ENCODE measurements around the gene SLC25A3. TPM values are rescaled to one million over a fixed set of nuclear protein-coding genes. Genes with fewer than 3 reads are reported as not detected.

Gene SLC25A3
- total and polyA plus RNA-seq, 2 of the 13 experiments (the other 11 are each of a cell fraction or from before 2014, with no cell fraction given), result 292 to 829 TPM

DNA sequence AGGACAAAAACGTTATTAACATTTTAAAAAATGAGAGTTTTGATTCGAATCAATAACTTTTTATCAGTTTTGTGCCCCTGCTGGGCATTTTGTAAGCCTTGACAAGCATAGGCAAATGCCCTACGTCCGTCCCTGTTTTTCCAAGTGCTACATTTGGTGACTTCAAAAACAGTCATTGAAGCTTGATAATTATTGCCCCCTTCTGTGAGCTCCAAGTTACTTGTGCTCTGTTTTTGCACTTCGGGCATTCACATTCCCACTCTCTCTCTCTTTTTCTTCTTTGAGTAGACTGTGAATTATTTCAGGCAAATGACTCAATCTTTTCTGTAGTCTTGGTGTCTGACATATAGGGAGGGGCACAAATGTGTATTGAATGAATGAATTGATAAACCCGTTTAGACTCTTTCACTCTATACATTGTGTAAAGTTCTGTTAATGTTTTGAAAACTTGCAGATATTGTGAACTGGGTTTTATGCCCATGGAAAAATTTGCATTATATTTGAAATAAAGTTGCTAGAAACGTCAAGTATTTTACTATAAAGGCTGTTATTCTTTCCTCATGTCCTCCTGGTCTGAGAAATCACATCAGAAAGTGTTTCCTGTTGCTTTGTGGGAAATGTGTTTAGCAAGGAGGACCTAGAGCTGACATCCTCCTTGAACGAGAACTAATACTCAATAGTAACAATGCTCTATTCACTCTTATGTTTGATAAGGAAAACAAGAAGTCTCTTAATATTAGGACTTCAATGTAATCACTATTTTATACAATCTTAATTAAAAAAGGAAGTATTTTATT, 53.0 kb downstream of the SLC25A3 start:
- peak overlapping the region; percentile 70 for H3K4me2 ChIP-seq (ENCODE audit: low read depth, low read length)
- ChIA-PET CTCF (ENCODE audit: low intra/inter-chr PET ratio, low total read pairs) (no interaction called here), POLR2A (interaction anchor here (0.6 kb wide), 1 partner anchor 12 kb away, joined by 3 read pairs; no protein-coding TSS in a partner anchor)
- peaks cover 48% of the 10 kb centered on the region for H3K79me2 ChIP-seq (ENCODE audit: insufficient read depth, low read length)
- TF ChIP-seq ARID3A (IDR thresholded peaks at IDR 0.05; ENCODE audit: low read depth, low read length) (0 out of 2 replicates have a peak, but pooled peaks have one; percentile 17), ZNF326 (CRISPR knock-in tag; IDR thresholded peaks at IDR 0.05; ENCODE audit: borderline replicate concordance) (no peak)
- BruUV-seq (replicated peaks), result no TSS peak
- 16% methylated on average over 8 of the region's 8 CpGs for WGBS (ENCODE audit: low lambda C conversion rate)
- H3K4me3 ChIP-seq (replicated peaks in 1 of 3; ENCODE audit: insufficient read depth in 1 of 3, low read depth in 2 of 3, low read length in 3 of 3), result peak overlapping the region; percentile 68 to 99 (median 95); a peak in 5 of 6 replicates
- ATAC-seq (no peak), DNase-seq (ENCODE audit: low spot score) (peak; percentile 5), FAIRE-seq (no peak)
- H3K36me3 ChIP-seq (replicated peaks in 1 of 2; ENCODE audit: control insufficient read depth in 1 of 2, insufficient read depth in 2 of 2, low read length in 2 of 2), result peaks cover 3 to 22% of the 10 kb centered on the region in 2 experiments; a peak in 3 of 5 replicates
- intact Hi-C loops (cut with micrococcal nuclease; ENCODE audit: unreplicated experiment), result no loop called here
- no peak overlapping the region for H2AFZ ChIP-seq (ENCODE audit: low read length)
- in situ Hi-C loops (cut with HindIII; ENCODE audit: extremely low pct_ligation_motif_present, low pct_unique_long_range_greater_than_20kb), result no loop called here
- peak overlapping the region; percentile 88 for H3K9ac ChIP-seq (ENCODE audit: insufficient read depth, low read depth, low read length)
- no peaks in the 10 kb centered on the region for H3K9me3 ChIP-seq (ENCODE audit: low read length)
- H4K20me1 ChIP-seq (ENCODE audit: insufficient read depth, low read length), result no peaks in the 10 kb centered on the region; the same call in 1 of the 2 replicates
- no peaks in the 10 kb centered on the region; a peak in 1 of 5 replicates for H3K27me3 ChIP-seq (ENCODE audit: control insufficient read depth in 1 of 2, insufficient read depth in 2 of 2, low read length in 2 of 2)
- H3K4me1 ChIP-seq (ENCODE audit: insufficient read depth, low read length), result peaks cover 30% of the 10 kb centered on the region
- H3K27ac ChIP-seq (ENCODE audit: extremely low read length, insufficient read depth, low read length), result peak overlapping the region; percentile 8

GRCh38 chr12:98651328-98651727, 57.8 kb downstream of the SLC25A3 start:
- Histone ChIP-seq H3K27ac (ENCODE audit: extremely low read length, insufficient read depth, low read length) (no peak overlapping the region), H3K4me3 (replicated peaks in 1 of 3; ENCODE audit: insufficient read depth in 1 of 3, low read depth in 2 of 3, low read length in 3 of 3) (no peak overlapping the region), H3K36me3 (replicated peaks in 1 of 2; ENCODE audit: control insufficient read depth in 1 of 2, insufficient read depth in 2 of 2, low read length in 2 of 2) (peaks cover 3 to 25% of the 10 kb centered on the region in 2 experiments; a peak in 3 of 5 replicates), H3K27me3 (ENCODE audit: control insufficient read depth in 1 of 2, insufficient read depth in 2 of 2, low read length in 2 of 2) (no peaks in the 10 kb centered on the region), H3K4me1 (ENCODE audit: insufficient read depth, low read length) (peaks cover 11% of the 10 kb centered on the region), H3K79me2 (ENCODE audit: insufficient read depth, low read length) (peaks cover 8% of the 10 kb centered on the region), H4K20me1 (ENCODE audit: insufficient read depth, low read length) (no peaks in the 10 kb centered on the region), H3K9me3 (ENCODE audit: low read length) (no peaks in the 10 kb centered on the region), H3K4me2 (ENCODE audit: low read depth, low read length) (no peak overlapping the region), H2AFZ (ENCODE audit: low read length) (no peak overlapping the region), H3K9ac (ENCODE audit: insufficient read depth, low read depth, low read length) (no peak overlapping the region)
- no TSS peak for BruUV-seq (replicated peaks)
- POLR2A ChIA-PET, result no interaction called here
- FAIRE-seq (no peak), DNase-seq (ENCODE audit: low spot score) (no peak), ATAC-seq (no peak)
- in situ Hi-C loops (cut with HindIII; ENCODE audit: extremely low pct_ligation_motif_present, low pct_unique_long_range_greater_than_20kb) (loop anchor here (5.0 to 10.0 kb wide), 2 partner anchors 84 to 227 kb away; no protein-coding TSS in a partner anchor), intact Hi-C loops (cut with micrococcal nuclease; ENCODE audit: unreplicated experiment) (no loop called here)
- CTCF ChIA-PET (ENCODE audit: low intra/inter-chr PET ratio, low total read pairs), result no interaction called here
- TF ChIP-seq MIER2 (CRISPR knock-in tag; IDR thresholded peaks at IDR 0.05), result no peak
- no peak for TF ChIP-seq ZMAT5 (CRISPR knock-in tag; IDR thresholded peaks at IDR 0.05; ENCODE audit: borderline replicate concordance, low read depth)
- TF ChIP-seq, protein P1, sequence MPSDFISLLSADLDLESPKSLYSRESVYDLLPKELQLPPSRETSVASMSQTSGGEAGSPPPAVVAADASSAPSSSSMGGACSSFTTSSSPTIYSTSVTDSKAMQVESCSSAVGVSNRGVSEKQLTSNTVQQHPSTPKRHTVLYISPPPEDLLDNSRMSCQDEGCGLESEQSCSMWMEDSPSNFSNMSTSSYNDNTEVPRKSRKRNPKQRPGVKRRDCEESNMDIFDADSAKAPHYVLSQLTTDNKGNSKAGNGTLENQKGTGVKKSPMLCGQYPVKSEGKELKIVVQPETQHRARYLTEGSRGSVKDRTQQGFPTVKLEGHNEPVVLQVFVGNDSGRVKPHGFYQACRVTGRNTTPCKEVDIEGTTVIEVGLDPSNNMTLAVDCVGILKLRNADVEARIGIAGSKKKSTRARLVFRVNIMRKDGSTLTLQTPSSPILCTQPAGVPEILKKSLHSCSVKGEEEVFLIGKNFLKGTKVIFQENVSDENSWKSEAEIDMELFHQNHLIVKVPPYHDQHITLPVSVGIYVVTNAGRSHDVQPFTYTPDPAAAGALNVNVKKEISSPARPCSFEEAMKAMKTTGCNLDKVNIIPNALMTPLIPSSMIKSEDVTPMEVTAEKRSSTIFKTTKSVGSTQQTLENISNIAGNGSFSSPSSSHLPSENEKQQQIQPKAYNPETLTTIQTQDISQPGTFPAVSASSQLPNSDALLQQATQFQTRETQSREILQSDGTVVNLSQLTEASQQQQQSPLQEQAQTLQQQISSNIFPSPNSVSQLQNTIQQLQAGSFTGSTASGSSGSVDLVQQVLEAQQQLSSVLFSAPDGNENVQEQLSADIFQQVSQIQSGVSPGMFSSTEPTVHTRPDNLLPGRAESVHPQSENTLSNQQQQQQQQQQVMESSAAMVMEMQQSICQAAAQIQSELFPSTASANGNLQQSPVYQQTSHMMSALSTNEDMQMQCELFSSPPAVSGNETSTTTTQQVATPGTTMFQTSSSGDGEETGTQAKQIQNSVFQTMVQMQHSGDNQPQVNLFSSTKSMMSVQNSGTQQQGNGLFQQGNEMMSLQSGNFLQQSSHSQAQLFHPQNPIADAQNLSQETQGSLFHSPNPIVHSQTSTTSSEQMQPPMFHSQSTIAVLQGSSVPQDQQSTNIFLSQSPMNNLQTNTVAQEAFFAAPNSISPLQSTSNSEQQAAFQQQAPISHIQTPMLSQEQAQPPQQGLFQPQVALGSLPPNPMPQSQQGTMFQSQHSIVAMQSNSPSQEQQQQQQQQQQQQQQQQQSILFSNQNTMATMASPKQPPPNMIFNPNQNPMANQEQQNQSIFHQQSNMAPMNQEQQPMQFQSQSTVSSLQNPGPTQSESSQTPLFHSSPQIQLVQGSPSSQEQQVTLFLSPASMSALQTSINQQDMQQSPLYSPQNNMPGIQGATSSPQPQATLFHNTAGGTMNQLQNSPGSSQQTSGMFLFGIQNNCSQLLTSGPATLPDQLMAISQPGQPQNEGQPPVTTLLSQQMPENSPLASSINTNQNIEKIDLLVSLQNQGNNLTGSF (CRISPR knock-in tag; IDR thresholded peaks at IDR 0.05), result no peak
- no peak for TF ChIP-seq HDAC1 (CRISPR knock-in tag; IDR thresholded peaks at IDR 0.05)
- no peak for TF ChIP-seq ZSCAN20 (CRISPR knock-in tag; IDR thresholded peaks at IDR 0.05; ENCODE audit: borderline replicate concordance)
- no peak for TF ChIP-seq POLR2AphosphoS2 (IDR thresholded peaks at IDR 0.05; ENCODE audit: low read depth, low read length)
- TF ChIP-seq RBM39 (IDR thresholded peaks at IDR 0.05; ENCODE audit: low read depth, low read length, poor library complexity, severe bottlenecking), result no peak

Data from HepG2 (cell line).